ENCODE data around the gene PRUNE2.

DNA sequence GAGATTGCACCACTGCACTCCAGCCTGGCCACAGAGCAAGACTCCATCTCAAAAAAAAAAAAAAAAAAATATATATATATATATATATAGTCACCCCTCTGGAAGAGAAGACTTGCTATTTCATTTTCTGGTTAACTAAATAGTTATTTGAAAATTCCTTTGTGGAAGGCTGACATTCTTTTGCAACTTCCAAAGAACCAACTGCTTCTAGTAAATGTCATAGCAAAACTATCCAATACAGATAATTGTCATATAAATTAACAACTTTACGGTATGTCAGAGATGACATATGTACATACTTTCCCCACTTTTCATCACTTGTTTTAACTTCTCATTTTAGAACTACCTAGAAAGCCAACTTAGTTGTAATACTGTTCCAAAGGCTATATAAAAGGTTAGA is 50.9 kb downstream of the PRUNE2 start:
- TF ChIP-seq TAF1 (IDR thresholded peaks at IDR 0.05; ENCODE audit: borderline replicate concordance, insufficient read depth, low read length): no peak
- no peak for TF ChIP-seq POLR2AphosphoS5 (IDR thresholded peaks at IDR 0.05; ENCODE audit: low read depth, low read length)
- TF ChIP-seq FOXP2 (optimal IDR thresholded peaks at IDR 0.05; ENCODE audit: borderline replicate concordance, extremely low read depth, extremely low read length, insufficient read depth): no peak
- TF ChIP-seq, protein P1, sequence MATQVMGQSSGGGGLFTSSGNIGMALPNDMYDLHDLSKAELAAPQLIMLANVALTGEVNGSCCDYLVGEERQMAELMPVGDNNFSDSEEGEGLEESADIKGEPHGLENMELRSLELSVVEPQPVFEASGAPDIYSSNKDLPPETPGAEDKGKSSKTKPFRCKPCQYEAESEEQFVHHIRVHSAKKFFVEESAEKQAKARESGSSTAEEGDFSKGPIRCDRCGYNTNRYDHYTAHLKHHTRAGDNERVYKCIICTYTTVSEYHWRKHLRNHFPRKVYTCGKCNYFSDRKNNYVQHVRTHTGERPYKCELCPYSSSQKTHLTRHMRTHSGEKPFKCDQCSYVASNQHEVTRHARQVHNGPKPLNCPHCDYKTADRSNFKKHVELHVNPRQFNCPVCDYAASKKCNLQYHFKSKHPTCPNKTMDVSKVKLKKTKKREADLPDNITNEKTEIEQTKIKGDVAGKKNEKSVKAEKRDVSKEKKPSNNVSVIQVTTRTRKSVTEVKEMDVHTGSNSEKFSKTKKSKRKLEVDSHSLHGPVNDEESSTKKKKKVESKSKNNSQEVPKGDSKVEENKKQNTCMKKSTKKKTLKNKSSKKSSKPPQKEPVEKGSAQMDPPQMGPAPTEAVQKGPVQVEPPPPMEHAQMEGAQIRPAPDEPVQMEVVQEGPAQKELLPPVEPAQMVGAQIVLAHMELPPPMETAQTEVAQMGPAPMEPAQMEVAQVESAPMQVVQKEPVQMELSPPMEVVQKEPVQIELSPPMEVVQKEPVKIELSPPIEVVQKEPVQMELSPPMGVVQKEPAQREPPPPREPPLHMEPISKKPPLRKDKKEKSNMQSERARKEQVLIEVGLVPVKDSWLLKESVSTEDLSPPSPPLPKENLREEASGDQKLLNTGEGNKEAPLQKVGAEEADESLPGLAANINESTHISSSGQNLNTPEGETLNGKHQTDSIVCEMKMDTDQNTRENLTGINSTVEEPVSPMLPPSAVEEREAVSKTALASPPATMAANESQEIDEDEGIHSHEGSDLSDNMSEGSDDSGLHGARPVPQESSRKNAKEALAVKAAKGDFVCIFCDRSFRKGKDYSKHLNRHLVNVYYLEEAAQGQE (IDR thresholded peaks at IDR 0.05; ENCODE audit: insufficient read depth in 1 of 2, low read depth in 2 of 2, low read length in 2 of 2): no peak
- no peak for TF ChIP-seq SIN3A (IDR thresholded peaks at IDR 0.05; ENCODE audit: borderline replicate concordance, insufficient read depth, low read length)
